ENCODE results near the gene DCTN4. TPM values are rescaled to one million over a fixed set of nuclear protein-coding genes. Genes with fewer than 3 reads are reported as not detected.

Gene DCTN4
- total and polyA plus RNA-seq, 2 experiments from 2014 or later = 15.4 to 41.8 TPM

- no peak overlapping the region for H2AFZ ChIP-seq
- peaks cover 7% of the 10 kb centered on the region for H3K36me3 Mint-ChIP-seq (ENCODE audit: low read depth)
- peaks cover 3% of the 10 kb centered on the region; the same call in 1 of the 2 replicates for H4K20me1 ChIP-seq (replicated peaks; ENCODE audit: insufficient read depth)
- no peak for DNase-seq (ENCODE audit: low spot score)
- no peak overlapping the region for H3K27ac Mint-ChIP-seq
- no peak overlapping the region for H3K4me3 Mint-ChIP-seq
- no peak overlapping the region for H3K4me3 ChIP-seq
- peaks cover 13% of the 10 kb centered on the region; the same call in 1 of the 2 replicates for H3K4me1 ChIP-seq (ENCODE audit: insufficient read depth)
- no peaks in the 10 kb centered on the region for H3K9me2 ChIP-seq (ENCODE audit: insufficient read depth)
- H3K4me2 ChIP-seq = no peak overlapping the region
- H3K79me2 ChIP-seq (replicated peaks; ENCODE audit: insufficient read depth) = peaks cover 18% of the 10 kb centered on the region; the same call in 1 of the 2 replicates
- ATAC-seq = no peak
- peaks cover 34% of the 10 kb centered on the region for H3K4me1 Mint-ChIP-seq
- H3K9me3 Mint-ChIP-seq = peaks cover 6% of the 10 kb centered on the region; the same call in 2 of the 3 replicates
- TF ChIP-seq ETS1 (IDR thresholded peaks at IDR 0.05) = no peak
- no peak for TF ChIP-seq EZH2 (IDR thresholded peaks at IDR 0.05; ENCODE audit: low read depth, unreplicated experiment)
- no peak for TF ChIP-seq EZH2phosphoT487 (IDR thresholded peaks at IDR 0.05; ENCODE audit: unreplicated experiment)
- TF ChIP-seq, protein P1, sequence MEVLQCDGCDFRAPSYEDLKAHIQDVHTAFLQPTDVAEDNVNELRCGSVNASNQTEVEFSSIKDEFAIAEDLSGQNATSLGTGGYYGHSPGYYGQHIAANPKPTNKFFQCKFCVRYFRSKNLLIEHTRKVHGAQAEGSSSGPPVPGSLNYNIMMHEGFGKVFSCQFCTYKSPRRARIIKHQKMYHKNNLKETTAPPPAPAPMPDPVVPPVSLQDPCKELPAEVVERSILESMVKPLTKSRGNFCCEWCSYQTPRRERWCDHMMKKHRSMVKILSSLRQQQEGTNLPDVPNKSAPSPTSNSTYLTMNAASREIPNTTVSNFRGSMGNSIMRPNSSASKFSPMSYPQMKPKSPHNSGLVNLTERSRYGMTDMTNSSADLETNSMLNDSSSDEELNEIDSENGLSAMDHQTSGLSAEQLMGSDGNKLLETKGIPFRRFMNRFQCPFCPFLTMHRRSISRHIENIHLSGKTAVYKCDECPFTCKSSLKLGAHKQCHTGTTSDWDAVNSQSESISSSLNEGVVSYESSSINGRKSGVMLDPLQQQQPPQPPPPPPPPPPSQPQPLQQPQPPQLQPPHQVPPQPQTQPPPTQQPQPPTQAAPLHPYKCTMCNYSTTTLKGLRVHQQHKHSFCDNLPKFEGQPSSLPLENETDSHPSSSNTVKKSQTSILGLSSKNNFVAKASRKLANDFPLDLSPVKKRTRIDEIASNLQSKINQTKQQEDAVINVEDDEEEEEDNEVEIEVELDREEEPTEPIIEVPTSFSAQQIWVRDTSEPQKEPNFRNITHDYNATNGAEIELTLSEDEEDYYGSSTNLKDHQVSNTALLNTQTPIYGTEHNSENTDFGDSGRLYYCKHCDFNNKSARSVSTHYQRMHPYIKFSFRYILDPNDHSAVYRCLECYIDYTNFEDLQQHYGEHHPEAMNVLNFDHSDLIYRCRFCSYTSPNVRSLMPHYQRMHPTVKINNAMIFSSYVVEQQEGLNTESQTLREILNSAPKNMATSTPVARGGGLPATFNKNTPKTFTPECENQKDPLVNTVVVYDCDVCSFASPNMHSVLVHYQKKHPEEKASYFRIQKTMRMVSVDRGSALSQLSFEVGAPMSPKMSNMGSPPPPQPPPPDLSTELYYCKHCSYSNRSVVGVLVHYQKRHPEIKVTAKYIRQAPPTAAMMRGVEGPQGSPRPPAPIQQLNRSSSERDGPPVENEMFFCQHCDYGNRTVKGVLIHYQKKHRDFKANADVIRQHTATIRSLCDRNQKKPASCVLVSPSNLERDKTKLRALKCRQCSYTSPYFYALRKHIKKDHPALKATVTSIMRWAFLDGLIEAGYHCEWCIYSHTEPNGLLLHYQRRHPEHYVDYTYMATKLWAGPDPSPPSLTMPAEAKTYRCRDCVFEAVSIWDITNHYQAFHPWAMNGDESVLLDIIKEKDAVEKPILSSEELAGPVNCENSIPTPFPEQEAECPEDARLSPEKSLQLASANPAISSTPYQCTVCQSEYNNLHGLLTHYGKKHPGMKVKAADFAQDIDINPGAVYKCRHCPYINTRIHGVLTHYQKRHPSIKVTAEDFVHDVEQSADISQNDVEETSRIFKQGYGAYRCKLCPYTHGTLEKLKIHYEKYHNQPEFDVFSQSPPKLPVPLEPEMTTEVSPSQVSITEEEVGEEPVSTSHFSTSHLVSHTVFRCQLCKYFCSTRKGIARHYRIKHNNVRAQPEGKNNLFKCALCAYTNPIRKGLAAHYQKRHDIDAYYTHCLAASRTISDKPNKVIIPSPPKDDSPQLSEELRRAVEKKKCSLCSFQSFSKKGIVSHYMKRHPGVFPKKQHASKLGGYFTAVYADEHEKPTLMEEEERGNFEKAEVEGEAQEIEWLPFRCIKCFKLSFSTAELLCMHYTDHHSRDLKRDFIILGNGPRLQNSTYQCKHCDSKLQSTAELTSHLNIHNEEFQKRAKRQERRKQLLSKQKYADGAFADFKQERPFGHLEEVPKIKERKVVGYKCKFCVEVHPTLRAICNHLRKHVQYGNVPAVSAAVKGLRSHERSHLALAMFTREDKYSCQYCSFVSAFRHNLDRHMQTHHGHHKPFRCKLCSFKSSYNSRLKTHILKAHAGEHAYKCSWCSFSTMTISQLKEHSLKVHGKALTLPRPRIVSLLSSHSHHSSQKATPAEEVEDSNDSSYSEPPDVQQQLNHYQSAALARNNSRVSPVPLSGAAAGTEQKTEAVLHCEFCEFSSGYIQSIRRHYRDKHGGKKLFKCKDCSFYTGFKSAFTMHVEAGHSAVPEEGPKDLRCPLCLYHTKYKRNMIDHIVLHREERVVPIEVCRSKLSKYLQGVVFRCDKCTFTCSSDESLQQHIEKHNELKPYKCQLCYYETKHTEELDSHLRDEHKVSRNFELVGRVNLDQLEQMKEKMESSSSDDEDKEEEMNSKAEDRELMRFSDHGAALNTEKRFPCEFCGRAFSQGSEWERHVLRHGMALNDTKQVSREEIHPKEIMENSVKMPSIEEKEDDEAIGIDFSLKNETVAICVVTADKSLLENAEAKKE (CRISPR knock-in tag; IDR thresholded peaks at IDR 0.05) = no peak
- TF ChIP-seq JUNB (IDR thresholded peaks at IDR 0.05; ENCODE audit: unreplicated experiment) = no peak
- no peak for TF ChIP-seq ZNF331 (CRISPR knock-in tag; IDR thresholded peaks at IDR 0.05; ENCODE audit: low read depth)
- no peak for TF ChIP-seq CREB1 (CRISPR knock-in tag; IDR thresholded peaks at IDR 0.05; ENCODE audit: low read depth)
- no peak for TF ChIP-seq NANOG (IDR thresholded peaks at IDR 0.05; ENCODE audit: borderline replicate concordance)
- TF ChIP-seq, protein P2, sequence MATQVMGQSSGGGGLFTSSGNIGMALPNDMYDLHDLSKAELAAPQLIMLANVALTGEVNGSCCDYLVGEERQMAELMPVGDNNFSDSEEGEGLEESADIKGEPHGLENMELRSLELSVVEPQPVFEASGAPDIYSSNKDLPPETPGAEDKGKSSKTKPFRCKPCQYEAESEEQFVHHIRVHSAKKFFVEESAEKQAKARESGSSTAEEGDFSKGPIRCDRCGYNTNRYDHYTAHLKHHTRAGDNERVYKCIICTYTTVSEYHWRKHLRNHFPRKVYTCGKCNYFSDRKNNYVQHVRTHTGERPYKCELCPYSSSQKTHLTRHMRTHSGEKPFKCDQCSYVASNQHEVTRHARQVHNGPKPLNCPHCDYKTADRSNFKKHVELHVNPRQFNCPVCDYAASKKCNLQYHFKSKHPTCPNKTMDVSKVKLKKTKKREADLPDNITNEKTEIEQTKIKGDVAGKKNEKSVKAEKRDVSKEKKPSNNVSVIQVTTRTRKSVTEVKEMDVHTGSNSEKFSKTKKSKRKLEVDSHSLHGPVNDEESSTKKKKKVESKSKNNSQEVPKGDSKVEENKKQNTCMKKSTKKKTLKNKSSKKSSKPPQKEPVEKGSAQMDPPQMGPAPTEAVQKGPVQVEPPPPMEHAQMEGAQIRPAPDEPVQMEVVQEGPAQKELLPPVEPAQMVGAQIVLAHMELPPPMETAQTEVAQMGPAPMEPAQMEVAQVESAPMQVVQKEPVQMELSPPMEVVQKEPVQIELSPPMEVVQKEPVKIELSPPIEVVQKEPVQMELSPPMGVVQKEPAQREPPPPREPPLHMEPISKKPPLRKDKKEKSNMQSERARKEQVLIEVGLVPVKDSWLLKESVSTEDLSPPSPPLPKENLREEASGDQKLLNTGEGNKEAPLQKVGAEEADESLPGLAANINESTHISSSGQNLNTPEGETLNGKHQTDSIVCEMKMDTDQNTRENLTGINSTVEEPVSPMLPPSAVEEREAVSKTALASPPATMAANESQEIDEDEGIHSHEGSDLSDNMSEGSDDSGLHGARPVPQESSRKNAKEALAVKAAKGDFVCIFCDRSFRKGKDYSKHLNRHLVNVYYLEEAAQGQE (IDR thresholded peaks at IDR 0.05; ENCODE audit: unreplicated experiment) = no peak
- TF ChIP-seq POLR2AphosphoS5 (IDR thresholded peaks at IDR 0.05; ENCODE audit: low read depth) = no peak
- no peak for TF ChIP-seq CTCF (conservative IDR thresholded peaks at IDR 0.05; ENCODE audit: low read depth in 2 of 2)
- TF ChIP-seq STAT1 (IDR thresholded peaks at IDR 0.05; ENCODE audit: unreplicated experiment) = no peak
- no peak for TF ChIP-seq ZNF114 (CRISPR knock-in tag; IDR thresholded peaks at IDR 0.05)
- H3K27me3 Mint-ChIP-seq (ENCODE audit: insufficient read depth, low read depth, poor library complexity) = peaks cover 1% of the 10 kb centered on the region
- no peak overlapping the region for H3K27ac ChIP-seq (ENCODE audit: low read depth)
- H3K36me3 ChIP-seq (ENCODE audit: insufficient read depth) = 0 out of 2 replicates have a peak, but pooled peaks cover 2% of the 10 kb centered on the region
- no peaks in the 10 kb centered on the region for H3K27me3 ChIP-seq (ENCODE audit: insufficient read depth)
- H3F3A ChIP-seq (replicated peaks; ENCODE audit: low read depth) = no peaks in the 10 kb centered on the region
Measured at GRCh38 chr5:150786876-150787275, 28.1 kb upstream of the DCTN4 start.
